Nephron progenitor cell (in vitro differentiated cells): ENCODE results near the gene APLP2.

Experiments
- DNase-seq: peaks from one replicate; pipeline ENCODE4 v3.0.0; 2021
- H3K27ac Mint-ChIP-seq: 2 replicates; pipeline ENCODE4 v1.8.0; 2021; ENCODE audit warnings: mild to moderate bottlenecking, moderate library complexity, mixed read lengths
- H3K27me3 Mint-ChIP-seq: 2 replicates; pipeline ENCODE4 v1.8.0; 2021; ENCODE audit warnings: mild to moderate bottlenecking, low read depth, mixed read lengths; ENCODE audit not compliant: poor library complexity
- H3K36me3 Mint-ChIP-seq: 2 replicates; pipeline ENCODE4 v1.8.0; 2021; ENCODE audit warnings: low read depth, mixed read lengths
- H3K4me1 Mint-ChIP-seq: 2 replicates; pipeline ENCODE4 v1.8.0; 2021; ENCODE audit warnings: mixed read lengths
- H3K4me3 Mint-ChIP-seq: 2 replicates; pipeline ENCODE4 v1.8.0; 2021; ENCODE audit warnings: mild to moderate bottlenecking, moderate library complexity, mixed read lengths
- H3K9me3 Mint-ChIP-seq: 2 replicates; pipeline ENCODE4 v1.8.0; 2021; ENCODE audit warnings: mild to moderate bottlenecking, moderate library complexity, mixed read lengths
- TF ChIP-seq, protein P1 (sequence below): fragments of 200-600 bp; sonication (generic); IDR thresholded peaks from 2 replicates; pipeline ENCODE4 v1.5.0; 2021; ENCODE audit warnings: antibody characterized with exemption

APLP2 gene

GRCh38 chr11:130161441-130162145 is 91.9 kb downstream of the APLP2 start:
- H3K27ac Mint-ChIP-seq: no peak overlapping the region
- no peak for DNase-seq
- TF ChIP-seq, protein P1, sequence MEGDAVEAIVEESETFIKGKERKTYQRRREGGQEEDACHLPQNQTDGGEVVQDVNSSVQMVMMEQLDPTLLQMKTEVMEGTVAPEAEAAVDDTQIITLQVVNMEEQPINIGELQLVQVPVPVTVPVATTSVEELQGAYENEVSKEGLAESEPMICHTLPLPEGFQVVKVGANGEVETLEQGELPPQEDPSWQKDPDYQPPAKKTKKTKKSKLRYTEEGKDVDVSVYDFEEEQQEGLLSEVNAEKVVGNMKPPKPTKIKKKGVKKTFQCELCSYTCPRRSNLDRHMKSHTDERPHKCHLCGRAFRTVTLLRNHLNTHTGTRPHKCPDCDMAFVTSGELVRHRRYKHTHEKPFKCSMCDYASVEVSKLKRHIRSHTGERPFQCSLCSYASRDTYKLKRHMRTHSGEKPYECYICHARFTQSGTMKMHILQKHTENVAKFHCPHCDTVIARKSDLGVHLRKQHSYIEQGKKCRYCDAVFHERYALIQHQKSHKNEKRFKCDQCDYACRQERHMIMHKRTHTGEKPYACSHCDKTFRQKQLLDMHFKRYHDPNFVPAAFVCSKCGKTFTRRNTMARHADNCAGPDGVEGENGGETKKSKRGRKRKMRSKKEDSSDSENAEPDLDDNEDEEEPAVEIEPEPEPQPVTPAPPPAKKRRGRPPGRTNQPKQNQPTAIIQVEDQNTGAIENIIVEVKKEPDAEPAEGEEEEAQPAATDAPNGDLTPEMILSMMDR: no peak
- H3K9me3 Mint-ChIP-seq: no peaks in the 10 kb centered on the region
- H3K36me3 Mint-ChIP-seq: no peaks in the 10 kb centered on the region
- H3K4me3 Mint-ChIP-seq: peak overlapping the region; percentile 14
- peaks cover 25% of the 10 kb centered on the region for H3K4me1 Mint-ChIP-seq
- peaks cover 82% of the 10 kb centered on the region for H3K27me3 Mint-ChIP-seq

- Mint-ChIP-seq H3K4me1 (peaks cover 33% of the 10 kb centered on the region), H3K9me3 (no peaks in the 10 kb centered on the region), H3K36me3 (no peaks in the 10 kb centered on the region), H3K4me3 (no peak overlapping the region), H3K27ac (no peak overlapping the region), H3K27me3 (peaks cover 75% of the 10 kb centered on the region)
- TF ChIP-seq, protein P1: no peak
- no peak for DNase-seq
Measured at GRCh38 chr11:130162733-130163132, 93.0 kb downstream of the APLP2 start.

DNA sequence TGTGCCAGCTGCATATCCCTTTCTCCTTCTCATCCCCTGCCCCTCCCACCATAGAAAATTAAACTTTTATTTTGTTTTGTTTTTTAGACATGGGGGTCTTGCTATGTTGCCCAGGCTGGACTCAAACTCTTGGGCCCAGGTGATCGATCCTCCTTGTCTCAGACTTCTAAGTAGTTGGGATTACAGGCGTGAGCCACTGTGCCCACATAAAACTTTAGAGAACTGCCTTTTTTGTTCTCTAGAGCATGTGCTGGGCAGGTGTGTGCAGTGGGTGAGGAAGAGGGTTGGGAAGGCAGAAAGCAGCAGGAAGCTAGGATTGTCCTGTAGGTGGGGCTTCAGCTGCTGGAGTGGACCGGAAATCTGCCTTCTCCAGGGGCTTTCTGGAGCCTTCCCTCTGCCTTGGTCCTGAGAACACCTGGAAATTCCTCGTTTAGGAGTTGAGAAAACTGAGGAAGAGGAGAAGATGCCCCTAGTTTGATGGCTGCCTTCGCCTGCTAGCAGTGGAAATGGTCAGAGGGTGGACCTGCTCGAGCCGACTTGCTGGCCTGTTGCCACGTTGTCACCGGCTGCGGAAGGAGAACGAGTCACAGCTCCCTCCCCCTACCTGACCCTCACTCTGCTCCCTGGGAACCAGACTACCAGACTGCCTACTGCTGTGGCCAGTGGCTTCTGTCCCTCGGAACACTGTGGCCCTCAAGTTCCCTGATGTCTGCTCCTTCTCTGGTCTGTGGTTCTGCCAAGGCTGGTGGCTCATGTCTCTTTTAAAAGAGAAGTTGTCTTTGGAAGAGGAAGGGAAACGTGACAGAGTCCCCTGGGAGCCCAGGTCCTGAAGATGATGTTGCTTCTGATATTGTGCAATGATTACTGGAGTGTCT is 93.9 kb downstream of the APLP2 start:
- Mint-ChIP-seq H3K27ac (no peak overlapping the region), H3K4me3 (no peak overlapping the region), H3K9me3 (no peaks in the 10 kb centered on the region), H3K4me1 (peaks cover 34% of the 10 kb centered on the region), H3K36me3 (no peaks in the 10 kb centered on the region), H3K27me3 (peaks cover 69% of the 10 kb centered on the region)
- TF ChIP-seq, protein P1: no peak
- no peak for DNase-seq

DNA sequence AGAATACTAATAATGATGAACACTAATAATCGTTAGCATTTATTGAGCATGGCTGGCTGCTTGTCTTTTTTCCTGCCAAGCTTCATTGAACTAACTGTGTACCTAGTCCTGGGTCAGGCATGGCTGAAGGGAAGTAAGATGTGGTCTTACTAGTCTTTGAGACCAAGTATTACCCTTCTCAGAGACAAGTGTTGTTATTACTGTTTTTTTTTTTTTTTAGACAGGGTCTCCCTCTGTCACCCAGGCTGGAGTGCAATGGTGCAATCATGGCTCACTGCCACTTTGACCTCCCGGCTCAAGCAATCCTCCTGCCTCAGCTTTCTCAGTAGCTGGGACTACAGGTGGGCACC is 94.5 kb downstream of the APLP2 start:
- DNase-seq: no peak
- H3K36me3 Mint-ChIP-seq: no peaks in the 10 kb centered on the region
- H3K27me3 Mint-ChIP-seq: peaks cover 63% of the 10 kb centered on the region
- H3K4me3 Mint-ChIP-seq: no peak overlapping the region
- TF ChIP-seq, protein P1: no peak
- H3K4me1 Mint-ChIP-seq: peaks cover 29% of the 10 kb centered on the region
- H3K27ac Mint-ChIP-seq: no peak overlapping the region
- no peaks in the 10 kb centered on the region for H3K9me3 Mint-ChIP-seq

- no peak overlapping the region for H3K27ac Mint-ChIP-seq
- H3K27me3 Mint-ChIP-seq: peaks cover 59% of the 10 kb centered on the region
Measured at GRCh38 chr11:130165601-130166456, 96.1 kb downstream of the APLP2 start.

More at GRCh38 chr11:130165601-130166456, 96.1 kb downstream of the APLP2 start:
- TF ChIP-seq, protein P1: no peak
- Mint-ChIP-seq H3K4me3 (peak overlapping the region; percentile 2), H3K9me3 (no peaks in the 10 kb centered on the region), H3K4me1 (peaks cover 29% of the 10 kb centered on the region), H3K36me3 (no peaks in the 10 kb centered on the region)
- no peak for DNase-seq
